H9 (cell line): ENCODE measurements around the gene CREBRF. TPM values are rescaled to one million over a fixed set of nuclear protein-coding genes. Genes with fewer than 3 reads are reported as not detected.
A peak's percentile ranks its signal among the peaks of the same experiment; 100 is the strongest.

Experiments used
- DNase-seq: peaks from one replicate; pipeline ENCODE4 v3.0.0-alpha.2; 2017
- H2AFZ ChIP-seq: one replicate; pipeline ENCODE4 v1.6.1; 2013; ENCODE audit warnings: mild to moderate bottlenecking, low read length, control low read depth, moderate library complexity
- H2AK5ac ChIP-seq: 2 replicates; pipeline ENCODE4 v1.6.1; 2013; ENCODE audit warnings: low read length, control low read depth, mixed read lengths; ENCODE audit not compliant: insufficient read length
- H2BK120ac ChIP-seq: one replicate; pipeline ENCODE4 v1.6.1; 2013; ENCODE audit warnings: low read depth, mild to moderate bottlenecking, low read length, control low read depth, inconsistent platforms; ENCODE audit not compliant: poor library complexity, severe bottlenecking
- H2BK12ac ChIP-seq: 2 replicates; pipeline ENCODE4 v1.6.1; 2013; ENCODE audit warnings: low read length, control low read depth, mixed read lengths, low read depth; ENCODE audit not compliant: insufficient read length
- H2BK15ac ChIP-seq: 2 replicates; pipeline ENCODE4 v1.6.1; 2013; ENCODE audit warnings: low read depth, low read length, control low read depth
- H2BK20ac ChIP-seq: one replicate; pipeline ENCODE4 v1.6.1; 2013; ENCODE audit warnings: low read depth, mild to moderate bottlenecking, low read length, control low read depth, inconsistent platforms; ENCODE audit not compliant: poor library complexity, severe bottlenecking
- H2BK5ac ChIP-seq: 2 replicates; pipeline ENCODE4 v1.6.1; 2013; ENCODE audit warnings: low read length, control low read depth, mixed read lengths; ENCODE audit not compliant: insufficient read length
- H3K14ac ChIP-seq: 2 replicates; pipeline ENCODE4 v1.6.1; 2013; ENCODE audit warnings: low read length, control low read depth; ENCODE audit not compliant: insufficient read depth
- H3K18ac ChIP-seq: 2 replicates; pipeline ENCODE4 v1.6.1; 2013; ENCODE audit warnings: low read depth, mild to moderate bottlenecking, mixed read lengths, low read length, control low read depth; ENCODE audit not compliant: insufficient read length
- H3K23ac ChIP-seq: 2 replicates; pipeline ENCODE4 v1.6.1; 2013; ENCODE audit warnings: low read length, control low read depth, mixed read lengths, low read depth; ENCODE audit not compliant: insufficient read length
- H3K23me2 ChIP-seq: 2 replicates; pipeline ENCODE4 v1.6.1; 2013; ENCODE audit warnings: low read depth, mild to moderate bottlenecking, mixed read lengths, low read length, control low read depth; ENCODE audit not compliant: insufficient read length, poor library complexity, severe bottlenecking
- H3K27ac ChIP-seq: 2 replicates; pipeline ENCODE4 v1.5.1; 2013; ENCODE audit warnings: low read length, control low read depth, mixed read lengths, low read depth; ENCODE audit not compliant: insufficient read length
- H3K27me3 ChIP-seq: 2 replicates; pipeline ENCODE4 v1.6.1; 2013; ENCODE audit warnings: low read length, control low read depth, inconsistent platforms; ENCODE audit not compliant: insufficient read depth
- H3K4ac ChIP-seq: 2 replicates; pipeline ENCODE4 v1.6.1; 2013; ENCODE audit warnings: low read depth, mild to moderate bottlenecking, control low read depth, inconsistent platforms, low read length, moderate library complexity
- H3K4me1 ChIP-seq: 2 replicates; pipeline ENCODE4 v1.6.1; 2013; ENCODE audit warnings: low read length, control low read depth, inconsistent platforms; ENCODE audit not compliant: insufficient read depth
- H3K4me2 ChIP-seq: 2 replicates; pipeline ENCODE4 v1.6.1; 2013; ENCODE audit warnings: low read length, control low read depth, mixed read lengths; ENCODE audit not compliant: insufficient read length, insufficient read depth
- H3K56ac ChIP-seq: 2 replicates; pipeline ENCODE4 v1.6.1; 2013; ENCODE audit warnings: low read depth, mild to moderate bottlenecking, mixed read lengths, low read length, control low read depth; ENCODE audit not compliant: insufficient read length
- H3K79me1 ChIP-seq: 2 replicates; pipeline ENCODE4 v1.6.1; 2013; ENCODE audit warnings: low read depth, mild to moderate bottlenecking, moderate library complexity, low read length, control low read depth, inconsistent platforms; ENCODE audit not compliant: insufficient read depth, poor library complexity, severe bottlenecking
- H3K79me2 ChIP-seq: 2 replicates; pipeline ENCODE4 v1.6.1; 2013; ENCODE audit warnings: low read length, control low read depth, inconsistent platforms; ENCODE audit not compliant: insufficient read depth
- H3K9ac ChIP-seq: 2 replicates; pipeline ENCODE4 v1.6.1; 2013; ENCODE audit warnings: low read length, control low read depth, mixed read lengths; ENCODE audit not compliant: insufficient read length; ENCODE audit errors: extremely low read depth
- H3K9me3 ChIP-seq: one replicate; pipeline ENCODE4 v1.6.1; 2013; ENCODE audit warnings: low read depth, low read length, inconsistent platforms; ENCODE audit not compliant: control insufficient read depth
- H3T11ph ChIP-seq: one replicate; pipeline ENCODE4 v1.6.1; 2013; ENCODE audit warnings: mild to moderate bottlenecking, low read length, control low read depth, inconsistent platforms
- H4K20me1 ChIP-seq: one replicate; pipeline ENCODE4 v1.6.1; 2013; ENCODE audit not compliant: control insufficient read depth, insufficient read length, insufficient read depth
- H4K5ac ChIP-seq: 2 replicates; pipeline ENCODE4 v1.6.1; 2013; ENCODE audit warnings: low read depth, mild to moderate bottlenecking, mixed read lengths, low read length, control low read depth; ENCODE audit not compliant: insufficient read length
- H4K8ac ChIP-seq: replicated peaks from 2 replicates; pipeline ENCODE4 v1.6.1; 2013; ENCODE audit warnings: low read length, control low read depth, mixed read lengths, low read depth; ENCODE audit not compliant: insufficient read length
- H4K91ac ChIP-seq: 2 replicates; pipeline ENCODE4 v1.6.1; 2013; ENCODE audit warnings: low read depth, mild to moderate bottlenecking, moderate library complexity, mixed read lengths, low read length, control low read depth; ENCODE audit not compliant: insufficient read length
- H3K27ac Mint-ChIP-seq, 3 experiments: 2 replicates in 2 of 3; 3 replicates in 1 of 3; pipeline ENCODE4 v1.8.0; 2020 to 2021; ENCODE audit warnings: mixed read lengths in 3 of 3, mild to moderate bottlenecking in 1 of 3, moderate library complexity in 1 of 3
- H3K27me3 Mint-ChIP-seq: 2 replicates; pipeline ENCODE4 v1.8.0; 2021; ENCODE audit warnings: low read depth, mild to moderate bottlenecking, moderate library complexity, mixed read lengths
- H3K36me3 Mint-ChIP-seq, 3 experiments: 2 replicates in 2 of 3; 3 replicates in 1 of 3; pipeline ENCODE4 v1.8.0; 2020 to 2021; ENCODE audit warnings: low read depth in 3 of 3, mixed read lengths in 3 of 3; ENCODE audit not compliant: insufficient read depth in 1 of 3
- H3K4me1 Mint-ChIP-seq, 2 experiments: 2 replicates each; pipeline ENCODE4 v1.8.0; 2020; ENCODE audit warnings: mixed read lengths in 2 of 2
- H3K4me3 Mint-ChIP-seq, 2 experiments: 2 replicates in 1 of 2; 3 replicates in 1 of 2; pipeline ENCODE4 v1.8.0; 2020 to 2021; ENCODE audit warnings: mild to moderate bottlenecking in 2 of 2, mixed read lengths in 2 of 2, moderate library complexity in 1 of 2
- H3K9me3 Mint-ChIP-seq, 2 experiments: 2 replicates in 1 of 2; 3 replicates in 1 of 2; pipeline ENCODE4 v1.8.0; 2020; ENCODE audit warnings: mild to moderate bottlenecking in 2 of 2, mixed read lengths in 2 of 2, moderate library complexity in 1 of 2
- CTCF ChIP-seq: fragments of 200-600 bp; sonication (generic); conservative IDR thresholded peaks from 3 replicates; pipeline ENCODE4 v1.8.0; 2021; ENCODE audit warnings: antibody characterized with exemption, mild to moderate bottlenecking
- WGBS: extraction: QIAGEN DNeasy Blood & Tissue Kit; methylation state at CpG from one replicate; pipeline ENCODE4 v1.1.7; 2013; ENCODE audit warnings: missing lambda C conversion rate, low lambda C conversion rate, mixed read lengths; ENCODE audit not compliant: insufficient read length; ENCODE audit errors: extremely low coverage; 5-methylcytosine and 5-hydroxymethylcytosine counted together
- long read RNA-seq: library from polyadenylated mRNA; unstranded; transcript quantifications from one replicate; pipeline ENCODE4 v2.0.0, GENCODE V29; 2020
- total RNA-seq: library from RNA; stranded (reverse); gene quantifications from 2 replicates; pipeline ENCODE4 v1.2.1, GENCODE V29; 2021

CREBRF gene
- total RNA-seq = 2.7 and 3.0 TPM in 2 replicates
- long read RNA-seq, partial matches to known transcripts = 1 of 3 reads
- long read RNA-seq, other reads (novel, unspliced or antisense) = 2 of 3 reads

- H2BK15ac ChIP-seq = no peak within 1 kb of the TSS
- H3K27me3 Mint-ChIP-seq = peaks cover 3% of the 10 kb centered on the region
- no CpG with 5 or more reads among the region's 74 CpGs for WGBS
- peaks cover 13 to 22% of the 10 kb centered on the region in 2 experiments for H3K4me1 Mint-ChIP-seq
- H3K9ac ChIP-seq = peak within 1 kb of the TSS; percentile 85
- H3K23ac ChIP-seq = no peak within 1 kb of the TSS
- H2BK5ac ChIP-seq = no peak within 1 kb of the TSS
- peak within 1 kb of the TSS; percentile 98 for H3K4me2 ChIP-seq
- no peak within 1 kb of the TSS for H4K8ac ChIP-seq
- H3K56ac ChIP-seq = no peak within 1 kb of the TSS
- no peak within 1 kb of the TSS for H2AK5ac ChIP-seq
- peak within 1 kb of the TSS; percentile 98 for H2AFZ ChIP-seq
- no peak within 1 kb of the TSS for H2BK20ac ChIP-seq
- H2BK120ac ChIP-seq = no peak within 1 kb of the TSS
- no peaks in the 10 kb centered on the region for H3K27me3 ChIP-seq
- no peaks in the 10 kb centered on the region for H3K9me3 ChIP-seq
- no peak within 1 kb of the TSS for H3T11ph ChIP-seq
- no peaks in the 10 kb centered on the region for H3K79me1 ChIP-seq
- H3K14ac ChIP-seq = no peak within 1 kb of the TSS
- peaks cover 4% of the 10 kb centered on the region for H3K23me2 ChIP-seq
- TF ChIP-seq CTCF = no peak
- H4K91ac ChIP-seq = no peak within 1 kb of the TSS
- peak within 1 kb of the TSS; percentile 85 to 98 (median 98); a peak in 4 of 7 replicates for H3K27ac Mint-ChIP-seq
- no peak within 1 kb of the TSS for H3K4ac ChIP-seq
- peak; percentile 97 for DNase-seq
- no peaks in the 10 kb centered on the region for H3K9me3 Mint-ChIP-seq
- peak within 1 kb of the TSS; percentile 88 to 94 for H3K4me3 Mint-ChIP-seq
- H3K27ac ChIP-seq = no peak within 1 kb of the TSS
- no peaks in the 10 kb centered on the region; the same call in 1 of the 2 replicates for H3K4me1 ChIP-seq
- H3K18ac ChIP-seq = no peak within 1 kb of the TSS
- no peak within 1 kb of the TSS for H2BK12ac ChIP-seq
- H4K5ac ChIP-seq = no peak within 1 kb of the TSS
- H3K36me3 Mint-ChIP-seq = no peaks in the 10 kb centered on the region
- no peaks in the 10 kb centered on the region for H4K20me1 ChIP-seq
- H3K79me2 ChIP-seq = no peaks in the 10 kb centered on the region
Measured at GRCh38 chr5:173055983-173056782, at the start of gene CREBRF. TSS of gene CREBRF (plus strand) at chr5:173056352. CDS start at chr5:173080776, 24,424 bp downstream.
